PFSK-1 (cell line): ENCODE data around the gene PHACTR1.

ENCODE experiments used
- POLR2AphosphoS5 ChIP-seq: IDR thresholded peaks from 2 replicates; pipeline ENCODE4 v1.6.1; 2012; ENCODE audit warnings: low read depth, mild to moderate bottlenecking, control low read depth, low read length, moderate library complexity
- REST ChIP-seq, 2 experiments: IDR thresholded peaks; 2 replicates each; pipeline versions ENCODE4 v1.6.1 to v1.8.0; 2011 to 2012; ENCODE audit warnings: low read depth in 2 of 2, low read length in 2 of 2, control low read depth in 1 of 2, inconsistent platforms in 1 of 2, mild to moderate bottlenecking in 1 of 2, moderate library complexity in 1 of 2; ENCODE audit not compliant: insufficient read depth in 1 of 2
- SIN3A ChIP-seq: IDR thresholded peaks from 2 replicates; pipeline ENCODE4 v1.6.1; 2012; ENCODE audit warnings: mild to moderate bottlenecking, low read length, moderate library complexity, borderline replicate concordance; ENCODE audit not compliant: insufficient read depth

DNA sequence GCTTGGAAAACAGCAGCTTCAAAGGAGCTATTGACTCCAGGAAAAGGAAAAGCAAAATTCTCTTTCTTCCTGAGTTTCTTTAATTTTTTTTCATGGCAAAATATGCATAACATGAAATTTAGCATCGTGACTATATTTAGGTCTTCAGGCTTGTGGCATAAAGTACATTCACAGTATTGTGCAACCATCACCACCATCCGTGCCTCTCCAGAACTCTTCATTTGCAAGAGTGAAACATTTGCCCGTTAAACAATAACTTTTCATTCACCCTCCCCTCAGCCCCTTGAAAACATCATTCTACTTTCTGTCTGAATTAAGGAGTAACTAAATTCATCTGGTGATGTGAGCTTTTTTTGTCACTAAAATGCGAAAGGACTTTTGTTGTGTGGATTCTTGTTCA lies 251.7 kb downstream of the PHACTR1 start:
- TF ChIP-seq POLR2AphosphoS5, result no peak
- TF ChIP-seq REST (IDR thresholded peaks at IDR 0.05; ENCODE audit: insufficient read depth in 1 of 2, low read depth in 2 of 2, low read length in 2 of 2), result no peak
- TF ChIP-seq SIN3A, result no peak
